ENCODE results near the gene HSF2BP. TPM values are rescaled to one million over a fixed set of nuclear protein-coding genes. Genes with fewer than 3 reads are reported as not detected.
"Not testable (repeated sequence)": the region's sequence is repeated elsewhere in the genome, so short reads cannot be mapped to it uniquely, and the experiment has no call there.

Gene HSF2BP
- total RNA-seq, 1 donor from 2014 or later, result 0.20 TPM

- DNase-seq (ENCODE audit: low read depth in 2 of 2), result peak in 1 of 2 donors; percentile 54
Observed at GRCh38 chr21:43687566-43688399, 28.5 kb upstream of the HSF2BP start.

GRCh38 chr21:43686811-43687565 is 27.7 kb upstream of the HSF2BP start:
- DNase-seq (ENCODE audit: low read depth in 2 of 2), result no peak

GRCh38 chr21:43684424-43684823 is 25.1 kb upstream of the HSF2BP start:
- DNase-seq (ENCODE audit: low read depth in 2 of 2), result peak; percentile 27 to 87

GRCh38 chr21:43681650-43682049 is 22.4 kb upstream of the HSF2BP start:
- DNase-seq (ENCODE audit: low read depth in 2 of 2), result no peak

GRCh38 chr21:43680421-43680820 is 21.1 kb upstream of the HSF2BP start:
- not testable (repeated sequence) for DNase-seq (ENCODE audit: low read depth in 2 of 2)

GRCh38 chr21:43679951-43680350 is 20.7 kb upstream of the HSF2BP start:
- DNase-seq (ENCODE audit: low read depth in 2 of 2), result no peak

GRCh38 chr21:43676391-43676790 is 17.1 kb upstream of the HSF2BP start:
- DNase-seq (ENCODE audit: low read depth in 2 of 2), result no peak

GRCh38 chr21:43675871-43676270 is 16.6 kb upstream of the HSF2BP start:
- DNase-seq (ENCODE audit: low read depth in 2 of 2), result no peak

- no peak for DNase-seq (ENCODE audit: low read depth in 2 of 2)
Observed at GRCh38 chr21:43669828-43670605, 10.7 kb upstream of the HSF2BP start.

GRCh38 chr21:43667191-43667904 is 8.1 kb upstream of the HSF2BP start:
- no peak for DNase-seq (ENCODE audit: low read depth in 2 of 2)

- DNase-seq (ENCODE audit: low read depth in 2 of 2), result no peak
Observed at GRCh38 chr21:43665879-43666278, 6.6 kb upstream of the HSF2BP start.

GRCh38 chr21:43664358-43664757 is 5.1 kb upstream of the HSF2BP start:
- peak; percentile 75 to 80 for DNase-seq (ENCODE audit: low read depth in 2 of 2)

GRCh38 chr21:43663033-43663432 is 3.7 kb upstream of the HSF2BP start:
- no peak for DNase-seq (ENCODE audit: low read depth in 2 of 2)

GRCh38 chr21:43662286-43662685 is 3.0 kb upstream of the HSF2BP start:
- peak in 1 of 2 donors; percentile 28 for DNase-seq (ENCODE audit: low read depth in 2 of 2)

GRCh38 chr21:43658769-43659135 is 536 bp downstream of the HSF2BP start:
- DNase-seq (ENCODE audit: low read depth in 2 of 2), result no peak

- no peak for DNase-seq (ENCODE audit: low read depth in 2 of 2)
Observed at GRCh38 chr21:43658088-43658741, 1.1 kb downstream of the HSF2BP start.

- peak; percentile 72 to 91 for DNase-seq (ENCODE audit: low read depth in 2 of 2)
Observed at GRCh38 chr21:43657355-43658087, 1.8 kb downstream of the HSF2BP start.

GRCh38 chr21:43654806-43655489 is 4.3 kb downstream of the HSF2BP start:
- DNase-seq (ENCODE audit: low read depth in 2 of 2), result peak in 1 of 2 donors; percentile 62

- DNase-seq (ENCODE audit: low read depth in 2 of 2), result no peak
Observed at GRCh38 chr21:43653626-43654025, 5.7 kb downstream of the HSF2BP start.
